AML-193 (cell line): ENCODE measurements around the gene HELZ2.

ENCODE experiments used
- DNase-seq, 2 experiments: peaks; one replicate each; lab custom pipeline; 2025; lab: John Stamatoyannopoulos, UW

Gene HELZ2

DNA sequence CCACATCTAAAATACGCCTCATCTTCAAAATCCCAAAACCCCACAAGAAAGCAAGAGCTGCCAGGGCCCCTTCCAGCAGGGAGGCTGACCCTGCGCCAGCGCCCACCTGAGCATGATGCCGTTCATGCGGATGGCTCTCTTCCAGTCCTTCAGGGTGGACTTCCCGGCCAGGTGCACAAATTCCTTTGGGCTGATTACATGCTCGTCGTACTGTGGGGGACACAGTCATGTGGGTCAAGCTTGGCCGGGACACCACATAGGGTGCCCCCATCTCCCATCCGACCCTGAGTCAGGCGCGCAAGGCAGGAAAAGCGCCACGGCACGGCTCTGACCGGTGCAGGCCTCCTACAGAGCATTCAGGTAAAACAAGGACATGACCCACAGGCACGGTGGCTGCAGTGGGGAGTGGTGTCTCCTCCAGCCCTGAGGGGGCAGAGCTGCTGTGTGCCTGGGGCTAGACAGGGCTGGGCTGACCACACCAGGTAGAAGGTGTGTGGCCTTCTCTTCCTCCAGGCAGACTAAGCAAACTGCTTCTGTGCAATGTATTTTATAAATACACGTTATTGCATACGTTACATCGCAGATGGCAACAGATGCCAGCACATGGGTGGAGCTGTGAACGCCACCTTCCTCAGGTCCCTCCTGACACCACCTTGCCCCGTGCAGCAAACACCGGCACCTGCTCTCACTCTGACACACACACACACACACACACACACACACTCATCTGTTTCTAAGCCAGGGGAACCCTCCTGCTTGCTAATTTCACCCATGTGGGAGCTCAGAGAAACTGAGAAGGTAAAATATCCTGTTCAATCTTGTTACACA lies 23.8 kb upstream of the HELZ2 start:
- no peak for DNase-seq

GRCh38 chr20:63596423-63596822 lies 22.4 kb upstream of the HELZ2 start:
- DNase-seq = no peak

- no peak for DNase-seq
Observed at GRCh38 chr20:63595416-63596127, 21.5 kb upstream of the HELZ2 start.

DNA sequence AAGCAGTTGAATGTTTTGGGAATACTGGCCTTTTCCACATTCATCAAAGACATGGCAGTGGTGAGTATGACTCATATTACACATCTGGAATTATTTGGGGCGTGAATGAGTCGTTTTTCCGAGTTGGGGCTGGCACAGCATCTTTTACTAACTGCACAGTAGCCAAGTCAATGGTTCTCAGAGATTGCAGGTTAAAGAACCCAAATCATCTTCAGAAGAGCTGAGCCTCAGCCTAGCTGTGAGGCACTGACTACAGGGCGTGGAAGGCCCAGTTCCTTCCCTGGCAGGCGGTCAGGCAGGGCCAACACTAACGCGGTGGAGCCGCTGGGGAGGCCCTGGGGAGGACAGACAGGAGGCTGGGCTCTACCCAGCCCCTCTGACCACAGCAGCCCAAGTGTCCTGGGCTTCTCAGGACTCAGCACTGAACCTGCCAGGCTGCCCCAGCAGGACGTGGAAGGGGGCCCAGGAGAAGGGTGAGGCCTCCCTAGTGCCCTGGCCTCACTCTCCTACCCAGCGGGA lies 20.1 kb upstream of the HELZ2 start:
- no peak for DNase-seq

- DNase-seq = no peak
Observed at GRCh38 chr20:63592661-63593060, 18.6 kb upstream of the HELZ2 start.

DNA sequence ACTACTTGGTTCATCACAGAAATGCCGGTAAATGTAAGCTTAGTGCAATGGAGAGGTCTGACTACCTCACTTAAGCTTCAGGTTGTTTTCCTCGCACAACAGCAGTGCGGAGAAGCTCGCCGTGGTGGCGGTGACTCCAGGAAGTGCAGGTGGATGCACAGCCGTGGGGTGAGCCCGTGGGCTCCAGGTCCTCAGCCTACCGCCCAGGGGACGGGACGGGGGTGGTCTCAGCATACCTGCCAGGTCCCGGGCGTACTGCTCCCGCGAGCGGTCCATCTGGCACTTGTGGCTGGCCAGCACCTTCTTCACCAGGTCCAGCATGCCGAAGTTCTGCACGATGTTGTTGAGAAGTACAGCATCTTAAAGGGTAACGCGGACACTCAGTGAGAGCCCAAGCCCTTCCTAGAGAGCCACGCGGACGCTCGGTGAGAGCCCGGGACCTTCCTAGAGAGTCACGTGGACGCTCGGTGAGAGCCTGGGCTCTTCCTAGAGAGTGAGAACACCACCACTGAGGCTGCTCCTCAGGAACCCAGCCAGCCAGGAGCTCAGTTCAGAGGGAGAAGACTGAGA lies 17.8 kb upstream of the HELZ2 start:
- DNase-seq = no peak

GRCh38 chr20:63591147-63591533 lies 17.1 kb upstream of the HELZ2 start:
- no peak for DNase-seq

- DNase-seq = no peak
Observed at GRCh38 chr20:63590218-63591146, 16.4 kb upstream of the HELZ2 start.

DNA sequence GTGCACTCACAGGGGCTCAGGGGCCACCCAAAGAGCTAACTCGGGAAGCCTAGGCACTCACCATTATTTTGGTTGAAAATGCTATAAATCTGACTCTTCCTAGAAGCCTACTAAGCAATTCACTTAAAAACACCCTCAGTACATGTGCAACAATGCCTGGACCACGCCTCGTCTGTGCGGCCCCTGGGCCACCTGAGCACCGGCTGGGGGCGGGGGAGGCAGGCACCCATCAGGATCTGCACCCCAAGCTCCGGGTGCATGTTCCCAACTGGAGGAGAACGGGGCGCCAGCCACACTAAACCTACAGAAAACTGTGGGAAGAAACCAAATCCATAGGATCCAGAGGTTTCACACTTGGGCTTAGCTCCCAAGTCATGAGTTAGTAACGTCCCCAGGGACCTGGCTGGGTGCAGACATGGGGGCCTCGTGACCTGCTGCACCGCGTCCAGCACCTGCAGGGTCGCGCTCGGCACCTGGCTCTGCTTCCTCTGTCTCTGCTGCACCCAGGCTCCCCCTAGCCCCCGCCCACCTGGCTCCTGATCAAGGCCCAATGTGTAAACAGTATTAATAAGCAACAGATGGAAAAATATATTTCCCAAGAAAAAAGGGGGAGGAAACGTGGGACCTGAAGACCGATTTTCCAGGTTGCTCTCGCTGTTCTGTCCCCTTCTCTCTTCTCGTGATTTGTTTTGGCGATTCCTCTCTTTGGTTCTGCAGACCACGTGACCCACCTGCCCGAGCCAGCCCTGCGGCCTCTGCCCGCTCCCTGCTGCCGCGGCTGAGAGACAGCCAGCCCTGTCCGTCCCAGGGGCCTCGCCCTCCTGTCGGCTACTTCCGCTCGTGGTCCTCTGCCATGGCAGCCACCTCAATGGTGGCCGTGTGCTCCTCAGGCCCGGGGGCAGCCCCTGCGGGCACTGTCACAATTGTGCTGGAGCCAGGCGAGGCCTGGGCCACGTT lies 15.5 kb upstream of the HELZ2 start:
- no peak for DNase-seq

DNA sequence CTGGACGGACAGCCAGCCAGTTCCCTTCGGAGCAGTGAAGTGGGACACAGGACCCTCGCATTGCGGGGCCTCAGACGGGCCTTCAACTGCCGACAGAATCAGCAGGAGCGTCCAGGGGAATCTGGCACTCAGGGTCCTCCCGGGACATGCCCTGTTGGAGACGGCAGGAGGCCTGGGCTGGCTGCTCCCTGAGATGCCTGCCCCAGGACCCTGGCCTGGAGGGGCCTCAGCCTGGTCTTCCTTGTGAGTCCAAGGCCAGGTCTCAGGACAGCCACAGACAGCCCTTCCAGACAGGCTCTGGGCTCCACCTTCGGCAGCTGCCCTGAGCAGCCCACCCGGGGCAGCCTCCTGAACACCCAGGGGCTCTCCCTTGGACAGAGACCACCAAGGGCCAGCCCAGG lies 14.6 kb upstream of the HELZ2 start:
- DNase-seq = no peak

- DNase-seq = no peak
Observed at GRCh38 chr20:63587776-63588591, 13.9 kb upstream of the HELZ2 start.

DNA sequence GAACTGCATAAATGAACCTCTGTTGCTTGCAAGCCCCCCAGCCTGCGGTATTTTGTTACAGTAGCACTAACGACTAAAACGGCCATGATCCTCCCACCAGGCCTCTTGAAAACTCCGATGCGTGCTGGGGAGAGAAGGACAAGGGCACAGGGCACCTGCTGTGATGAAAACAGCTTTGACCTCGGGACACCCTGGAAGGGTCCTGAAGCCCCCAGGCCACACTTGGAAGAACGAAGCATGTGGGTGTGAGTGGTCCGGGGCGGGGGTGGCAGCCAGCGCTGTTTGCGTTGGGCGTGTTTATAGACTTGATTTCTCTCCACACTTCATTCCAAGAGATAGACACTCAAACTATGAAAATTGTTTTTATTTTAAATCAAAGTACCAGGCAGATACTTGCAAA lies 13.2 kb upstream of the HELZ2 start:
- no peak for DNase-seq

GRCh38 chr20:63586797-63587196 lies 12.8 kb upstream of the HELZ2 start:
- DNase-seq = no peak

GRCh38 chr20:63585616-63586565 lies 11.9 kb upstream of the HELZ2 start:
- no peak for DNase-seq

- DNase-seq = no peak
Observed at GRCh38 chr20:63582382-63583063, 8.5 kb upstream of the HELZ2 start.

GRCh38 chr20:63580796-63581461 lies 6.9 kb upstream of the HELZ2 start:
- no peak for DNase-seq

GRCh38 chr20:63579017-63579694 lies 5.1 kb upstream of the HELZ2 start:
- no peak for DNase-seq
